GM04504 (cell line): Measurements from ENCODE around the gene STK33.

Source experiments
- DNase-seq: peaks from one replicate; pipeline ENCODE4 v3.0.0-alpha.2; 2012; ENCODE audit warnings: low read depth

Gene STK33

GRCh38 chr11:8372641-8373381 lies 221.2 kb downstream of the STK33 start:
- DNase-seq = no peak

- no peak for DNase-seq
Observed at GRCh38 chr11:8371516-8371884, 222.5 kb downstream of the STK33 start.

DNA sequence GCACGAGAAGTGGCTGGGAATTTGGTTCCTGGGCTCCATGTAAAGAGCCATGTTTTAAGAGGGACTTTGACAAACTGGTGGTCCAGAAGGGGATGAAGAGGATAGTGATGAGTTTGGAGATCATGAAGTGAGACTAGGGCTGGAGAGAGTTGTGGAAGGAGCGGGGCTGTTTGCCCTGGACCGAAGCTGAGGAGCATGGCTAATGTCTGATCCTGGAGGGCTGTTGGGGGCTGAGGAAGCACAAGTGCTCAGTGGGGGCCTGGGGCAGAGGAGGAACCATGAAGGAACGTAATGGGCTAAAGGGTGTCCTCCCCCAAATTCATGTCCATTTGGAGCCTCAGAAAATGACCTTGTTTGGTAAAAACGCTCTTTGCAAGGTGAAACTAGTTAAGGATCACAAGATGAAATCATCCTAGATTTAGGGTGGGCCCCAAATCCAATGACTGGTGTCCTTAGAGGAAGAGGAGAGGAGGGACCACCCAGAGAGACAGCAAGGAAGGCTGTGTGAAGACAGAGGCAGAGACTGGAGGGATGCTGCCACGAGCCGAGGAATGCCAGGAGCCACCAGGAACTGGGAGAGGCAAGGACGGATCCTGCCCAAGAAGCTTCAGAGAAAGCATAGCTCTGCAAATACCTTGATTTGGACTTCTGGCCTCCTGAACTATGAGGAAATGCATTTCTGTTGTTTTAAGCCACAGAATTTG lies 223.1 kb downstream of the STK33 start:
- no peak for DNase-seq

DNA sequence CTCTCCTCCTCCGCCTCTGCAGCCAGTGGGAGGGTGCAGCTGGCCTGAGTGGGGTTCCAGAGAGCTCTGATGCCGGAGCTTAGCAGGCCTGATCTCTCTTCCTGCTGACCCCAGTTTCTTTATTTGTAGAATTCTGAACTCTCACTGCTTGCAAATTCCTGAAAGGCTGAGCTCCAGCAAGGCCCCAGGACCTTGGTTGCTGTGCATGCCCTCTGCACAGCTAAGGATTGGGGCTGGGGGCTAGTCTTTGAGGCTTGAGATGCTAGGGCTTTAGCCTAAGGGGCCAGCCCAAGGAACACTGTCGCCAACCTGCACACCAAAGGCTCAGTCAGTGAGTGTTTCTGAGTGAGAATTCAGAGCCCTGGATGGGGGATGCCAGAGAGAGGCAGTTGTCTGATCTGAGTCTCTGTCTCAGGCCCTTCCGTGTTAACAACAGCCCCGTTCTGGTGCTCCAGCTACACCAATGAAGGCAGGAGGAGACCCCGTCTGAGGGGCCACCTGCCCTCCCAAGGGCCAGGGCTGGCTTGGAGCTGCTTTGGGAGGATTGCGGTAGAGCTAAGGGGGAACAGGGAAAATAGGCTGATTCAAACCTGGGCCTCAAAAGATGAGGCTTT lies 224.3 kb downstream of the STK33 start:
- DNase-seq = no peak

DNA sequence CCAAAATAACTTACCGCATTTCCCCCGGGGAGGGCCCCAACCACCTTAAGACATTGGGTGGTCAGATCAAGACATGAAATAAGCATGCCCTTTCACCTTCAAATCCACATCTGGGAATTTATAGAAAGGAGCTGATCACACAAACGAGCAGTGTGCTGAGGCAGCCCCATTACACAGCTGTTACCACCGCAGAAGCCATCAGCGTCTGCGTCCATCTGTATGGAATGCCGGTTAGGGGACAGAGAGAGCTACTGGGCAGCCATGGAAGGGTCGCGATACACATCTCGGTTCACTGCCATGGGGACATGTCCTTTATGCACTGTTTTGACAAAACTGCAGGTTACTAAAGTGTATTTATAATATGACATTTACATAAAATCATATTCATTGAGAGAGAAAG lies 225.3 kb downstream of the STK33 start:
- DNase-seq = no peak

DNA sequence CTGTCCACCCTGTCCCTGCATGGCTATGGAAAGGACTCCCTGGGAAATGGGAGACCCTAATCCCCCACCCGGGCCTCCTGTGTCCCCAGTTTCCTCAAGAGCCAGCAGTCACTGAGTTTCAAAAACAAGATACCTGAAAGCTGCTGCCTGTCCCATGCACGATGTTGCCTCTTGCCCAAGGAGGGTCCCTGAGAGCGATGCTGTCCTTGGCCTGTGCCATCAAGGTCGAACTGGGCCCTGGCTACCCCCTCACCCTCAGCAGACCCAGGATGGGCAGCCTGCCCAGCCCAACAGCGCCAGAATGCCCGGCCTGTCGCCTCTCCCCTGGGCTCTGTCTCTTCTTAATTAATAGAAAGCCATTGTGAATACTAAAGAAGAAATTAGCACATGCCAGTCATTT lies 225.8 kb downstream of the STK33 start:
- no peak for DNase-seq

- DNase-seq = no peak
Observed at GRCh38 chr11:8366316-8366715, 227.7 kb downstream of the STK33 start.

GRCh38 chr11:8365216-8365941 lies 228.6 kb downstream of the STK33 start:
- DNase-seq = no peak

- no peak for DNase-seq
Observed at GRCh38 chr11:8363921-8364320, 230.1 kb downstream of the STK33 start.

DNA sequence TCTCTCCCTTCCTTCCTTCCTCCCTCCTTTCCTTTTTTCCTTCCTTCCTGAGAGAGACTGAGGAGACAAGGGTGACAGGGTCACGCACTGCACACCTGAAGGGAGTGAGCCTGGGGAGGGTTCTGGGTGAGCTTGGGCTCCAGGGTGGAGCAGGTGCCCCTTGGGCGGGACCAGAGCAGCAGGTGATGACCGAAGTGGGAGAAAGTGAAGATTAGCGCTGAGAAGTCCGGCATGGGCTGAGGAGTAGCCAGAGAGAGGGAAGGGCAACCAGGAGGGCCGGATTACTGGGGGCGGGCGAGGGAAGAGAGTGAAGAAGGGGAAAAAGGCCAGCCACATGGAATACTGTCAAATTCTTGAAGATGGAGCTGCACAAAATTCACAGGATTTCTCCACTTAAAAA lies 231.1 kb downstream of the STK33 start:
- no peak for DNase-seq

DNA sequence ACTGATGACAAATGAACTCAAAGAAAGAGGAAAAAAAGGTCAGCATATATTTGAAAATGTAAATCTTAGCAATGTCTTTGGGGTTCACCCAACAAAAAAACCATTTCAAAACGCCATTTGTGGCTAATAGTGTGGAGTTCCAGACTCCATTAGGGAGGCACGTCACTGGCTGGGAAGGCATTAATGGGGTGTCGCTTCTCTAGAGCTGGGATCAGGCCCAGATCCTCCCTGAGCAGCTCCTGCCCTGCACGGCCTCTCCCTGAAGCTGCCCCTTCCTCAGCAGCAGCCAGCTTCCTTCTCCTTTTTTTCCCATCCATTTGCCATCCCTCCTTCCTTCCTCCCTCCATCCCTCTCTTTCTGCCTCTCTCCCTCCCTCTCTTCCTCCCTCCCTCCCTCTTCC lies 231.5 kb downstream of the STK33 start:
- DNase-seq = no peak

DNA sequence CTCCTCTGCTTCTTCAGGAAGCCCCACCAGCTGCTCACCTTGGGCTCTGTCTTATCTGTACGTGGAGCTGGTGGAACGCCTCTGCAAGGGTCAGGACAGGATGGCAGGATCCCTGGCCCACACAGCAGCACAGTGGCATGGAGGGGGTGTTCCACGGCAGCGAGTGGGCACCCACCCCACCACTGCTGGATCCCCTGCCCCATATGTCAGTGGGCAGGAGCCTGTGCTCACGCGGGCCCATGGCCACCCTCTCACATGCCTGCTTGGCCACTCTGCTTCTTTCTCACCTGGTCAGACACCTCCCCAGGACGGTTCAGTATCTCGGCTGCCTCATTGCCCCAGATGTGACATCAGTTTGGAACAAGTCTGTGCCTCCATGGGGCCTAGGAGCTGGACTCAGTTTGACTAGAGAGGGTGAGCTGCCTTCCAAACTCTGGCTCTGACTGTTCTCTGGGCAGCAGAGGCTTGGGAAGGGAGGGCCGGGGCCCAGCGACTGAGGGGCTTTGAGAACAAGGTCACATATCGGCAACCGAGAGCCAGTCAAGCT lies 232.3 kb downstream of the STK33 start:
- DNase-seq = no peak

DNA sequence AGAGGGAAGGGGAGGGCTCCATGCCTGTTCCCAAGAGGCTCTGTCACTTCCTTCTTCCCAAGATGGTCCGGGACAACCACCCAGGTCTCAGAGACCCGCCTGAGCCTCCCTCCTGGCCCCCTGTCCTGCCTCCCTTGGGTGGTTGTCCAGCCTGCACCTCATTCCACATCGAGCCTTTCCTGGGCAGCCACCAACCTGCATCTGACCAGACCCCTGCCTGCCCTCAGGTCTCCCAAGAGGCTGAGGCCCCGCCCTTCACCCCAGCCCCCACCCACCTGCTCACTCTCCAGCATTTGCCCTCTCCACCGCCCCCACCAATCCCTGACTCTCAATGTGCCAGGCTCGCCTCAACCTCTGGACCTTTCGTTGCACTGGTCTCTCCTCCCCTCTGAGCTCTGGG lies 232.8 kb downstream of the STK33 start:
- DNase-seq = no peak

DNA sequence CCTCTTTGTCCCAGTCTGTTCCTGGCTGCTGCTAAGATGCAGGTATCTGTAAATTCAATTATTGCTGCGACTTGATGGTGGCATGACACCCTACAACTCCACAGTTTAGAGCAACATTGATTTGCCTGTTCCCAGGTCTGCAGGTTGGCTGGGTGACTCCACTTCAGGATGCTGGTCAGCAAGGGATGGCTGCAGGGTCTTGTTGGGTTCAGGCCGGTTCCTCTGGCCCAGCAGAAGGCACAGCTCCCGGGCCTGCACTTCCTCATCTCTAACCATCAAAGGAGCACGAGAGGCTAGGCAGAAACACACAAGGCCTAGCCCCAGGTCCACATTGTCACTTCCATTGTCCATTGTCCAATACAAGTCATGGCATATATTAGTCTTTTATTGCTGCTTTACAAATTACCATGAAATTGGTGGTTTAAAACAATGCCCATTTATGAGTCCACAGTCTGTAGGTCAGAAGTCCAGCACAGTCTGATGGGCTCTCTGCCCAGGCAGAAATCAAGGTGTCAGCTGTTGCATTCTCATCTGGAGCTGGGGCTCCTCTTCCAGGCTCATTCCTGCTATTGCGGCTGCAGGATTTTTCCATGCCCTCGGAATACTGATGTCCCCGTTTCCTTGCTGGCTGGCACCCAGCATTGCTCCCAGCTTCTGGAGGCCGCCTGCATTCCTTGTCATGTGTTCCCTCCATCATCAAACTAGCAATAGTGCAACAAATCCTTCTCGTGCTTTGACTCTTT lies 233.8 kb downstream of the STK33 start:
- no peak for DNase-seq

DNA sequence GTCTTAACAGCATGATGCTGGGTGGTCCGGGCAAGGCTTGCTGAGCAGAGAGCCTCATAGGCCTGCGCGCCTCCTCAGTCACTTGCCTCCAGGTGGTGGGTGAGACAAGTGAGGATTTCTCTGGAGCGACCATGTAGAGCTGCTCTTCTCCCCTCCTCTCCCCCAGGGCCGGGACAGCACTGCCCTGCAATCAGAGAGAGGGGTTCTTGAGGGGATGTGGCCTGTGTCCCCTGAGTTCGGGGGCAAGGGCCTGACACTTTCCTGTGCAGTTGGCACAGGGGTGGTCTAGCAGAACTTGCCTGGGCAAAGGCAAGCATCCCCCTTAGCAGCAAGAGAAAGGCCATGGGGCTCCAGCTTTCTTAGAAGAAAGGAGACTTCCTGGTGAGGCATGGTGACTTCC lies 234.5 kb downstream of the STK33 start:
- no peak for DNase-seq

GRCh38 chr11:8357891-8358566 lies 236.0 kb downstream of the STK33 start:
- DNase-seq = no peak

DNA sequence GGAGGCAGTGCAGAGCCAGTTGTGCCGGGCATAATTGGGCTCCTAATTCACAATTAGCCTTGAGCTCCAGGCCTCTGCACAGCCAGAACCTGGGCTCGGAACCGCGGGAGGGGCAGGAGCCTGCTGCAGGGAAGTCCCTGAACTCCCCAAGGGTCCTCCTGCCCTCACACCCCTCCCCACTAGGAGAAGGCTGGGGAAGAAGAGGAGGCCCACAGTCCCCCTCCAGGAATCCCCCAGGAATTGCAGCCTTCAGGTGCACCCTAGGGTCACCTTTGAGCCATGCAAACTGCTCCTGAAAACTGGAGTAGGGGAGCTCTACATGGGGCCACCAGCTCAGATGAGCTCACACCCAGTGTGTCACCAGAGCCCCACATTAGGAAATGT lies 236.5 kb downstream of the STK33 start:
- no peak for DNase-seq

GRCh38 chr11:8356721-8357504 lies 237.1 kb downstream of the STK33 start:
- DNase-seq = no peak

- DNase-seq = no peak
Observed at GRCh38 chr11:8356216-8356615, 237.8 kb downstream of the STK33 start.

DNA sequence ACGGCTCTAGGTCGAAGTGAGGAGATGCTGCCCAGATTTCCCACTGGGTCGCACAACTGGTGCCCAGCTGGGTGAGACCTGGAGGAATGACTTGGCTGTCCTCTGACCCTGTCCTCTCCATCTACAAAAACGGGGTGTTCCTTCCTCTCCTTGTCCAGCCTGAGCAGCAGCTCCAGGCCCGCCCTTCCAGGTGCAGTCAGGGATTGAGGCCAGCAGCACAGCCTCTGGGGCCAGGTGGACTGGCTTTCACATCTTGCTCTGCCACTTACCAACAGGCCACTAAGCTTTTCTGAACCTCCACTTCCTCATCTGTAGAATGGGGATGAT lies 238.6 kb downstream of the STK33 start:
- DNase-seq = no peak
